Measurements from ENCODE around the gene URM1.

The URM1 gene

GRCh38 chr9:128344931-128345605 lies 26.1 kb upstream of the URM1 start:
- no peak overlapping the region for H3K27ac ChIP-seq (ENCODE audit: low read depth, low read length)
- no peak overlapping the region for H3K4me3 ChIP-seq (ENCODE audit: low read depth in 1 of 5, low read length in 5 of 5)
- no peaks in the 10 kb centered on the region for H3K9me3 ChIP-seq (ENCODE audit: control insufficient read depth in 5 of 5, low read length in 5 of 5)
- peaks cover 4 to 70% (median 61%) of the 10 kb centered on the region in 5 donors for H3K36me3 ChIP-seq (ENCODE audit: control insufficient read depth in 5 of 5, insufficient read depth in 5 of 5, low read length in 5 of 5)
- H3K27me3 ChIP-seq (ENCODE audit: control insufficient read depth in 5 of 5, insufficient read depth in 4 of 5, low read length in 5 of 5) = no peaks in the 10 kb centered on the region
- peaks cover 3 to 11% (median 10%) of the 10 kb centered on the region in 5 donors for H3K4me1 ChIP-seq (ENCODE audit: control insufficient read depth in 5 of 5, insufficient read depth in 5 of 5, low read length in 5 of 5)
- no peak overlapping the region for H3K9ac ChIP-seq (ENCODE audit: low read length in 5 of 5)

- H3K27me3 ChIP-seq (ENCODE audit: control insufficient read depth in 5 of 5, insufficient read depth in 4 of 5, low read length in 5 of 5) = no peaks in the 10 kb centered on the region
- no peaks in the 10 kb centered on the region for H3K4me1 ChIP-seq (ENCODE audit: control insufficient read depth in 5 of 5, insufficient read depth in 5 of 5, low read length in 5 of 5)
- no peaks in the 10 kb centered on the region for H3K9me3 ChIP-seq (ENCODE audit: control insufficient read depth in 5 of 5, low read length in 5 of 5)
- no peak overlapping the region for H3K4me3 ChIP-seq (ENCODE audit: low read depth in 1 of 5, low read length in 5 of 5)
- no peak overlapping the region for H3K27ac ChIP-seq (ENCODE audit: low read depth, low read length)
- H3K36me3 ChIP-seq (ENCODE audit: control insufficient read depth in 5 of 5, insufficient read depth in 5 of 5, low read length in 5 of 5) = peaks cover 4 to 75% (median 68%) of the 10 kb centered on the region in 5 donors
- no peak overlapping the region for H3K9ac ChIP-seq (ENCODE audit: low read length in 5 of 5)
Measured at GRCh38 chr9:128349125-128349524, 22.0 kb upstream of the URM1 start.

- Histone ChIP-seq H3K4me3 (ENCODE audit: low read depth in 1 of 5, low read length in 5 of 5) (no peak overlapping the region), H3K27ac (ENCODE audit: low read depth, low read length) (no peak overlapping the region), H3K27me3 (ENCODE audit: control insufficient read depth in 5 of 5, insufficient read depth in 4 of 5, low read length in 5 of 5) (no peaks in the 10 kb centered on the region), H3K4me1 (ENCODE audit: control insufficient read depth in 5 of 5, insufficient read depth in 5 of 5, low read length in 5 of 5) (no peaks in the 10 kb centered on the region), H3K9me3 (ENCODE audit: control insufficient read depth in 5 of 5, low read length in 5 of 5) (no peaks in the 10 kb centered on the region), H3K9ac (ENCODE audit: low read length in 5 of 5) (no peak overlapping the region), H3K36me3 (ENCODE audit: control insufficient read depth in 5 of 5, insufficient read depth in 5 of 5, low read length in 5 of 5) (peaks cover 4 to 72% (median 66%) of the 10 kb centered on the region in 5 donors)
Measured at GRCh38 chr9:128349772-128350171, 21.4 kb upstream of the URM1 start.

GRCh38 chr9:128355451-128355850 lies 15.7 kb upstream of the URM1 start:
- H3K4me1 ChIP-seq (ENCODE audit: control insufficient read depth in 5 of 5, insufficient read depth in 5 of 5, low read length in 5 of 5) = no peaks in the 10 kb centered on the region
- H3K27me3 ChIP-seq (ENCODE audit: control insufficient read depth in 5 of 5, insufficient read depth in 4 of 5, low read length in 5 of 5) = no peaks in the 10 kb centered on the region
- H3K9me3 ChIP-seq (ENCODE audit: control insufficient read depth in 5 of 5, low read length in 5 of 5) = no peaks in the 10 kb centered on the region
- H3K36me3 ChIP-seq (ENCODE audit: control insufficient read depth in 5 of 5, insufficient read depth in 5 of 5, low read length in 5 of 5) = peaks cover 0 to 54% (median 36%) of the 10 kb centered on the region in 5 donors
- H3K9ac ChIP-seq (ENCODE audit: low read length in 5 of 5) = no peak overlapping the region
- H3K27ac ChIP-seq (ENCODE audit: low read depth, low read length) = no peak overlapping the region
- H3K4me3 ChIP-seq (ENCODE audit: low read depth in 1 of 5, low read length in 5 of 5) = no peak overlapping the region

GRCh38 chr9:128358090-128358489 lies 13.1 kb upstream of the URM1 start:
- Histone ChIP-seq H3K36me3 (ENCODE audit: control insufficient read depth in 5 of 5, insufficient read depth in 5 of 5, low read length in 5 of 5) (peaks cover 0 to 45% (median 26%) of the 10 kb centered on the region in 5 donors), H3K27me3 (ENCODE audit: control insufficient read depth in 5 of 5, insufficient read depth in 4 of 5, low read length in 5 of 5) (no peaks in the 10 kb centered on the region), H3K9me3 (ENCODE audit: control insufficient read depth in 5 of 5, low read length in 5 of 5) (no peaks in the 10 kb centered on the region), H3K9ac (ENCODE audit: low read length in 5 of 5) (no peak overlapping the region), H3K27ac (ENCODE audit: low read depth, low read length) (no peak overlapping the region), H3K4me3 (ENCODE audit: low read depth in 1 of 5, low read length in 5 of 5) (no peak overlapping the region), H3K4me1 (ENCODE audit: control insufficient read depth in 5 of 5, insufficient read depth in 5 of 5, low read length in 5 of 5) (peaks cover 6 to 15% (median 11%) of the 10 kb centered on the region in 5 donors)

GRCh38 chr9:128358861-128359260 lies 12.3 kb upstream of the URM1 start:
- Histone ChIP-seq H3K9me3 (ENCODE audit: control insufficient read depth in 5 of 5, low read length in 5 of 5) (no peaks in the 10 kb centered on the region), H3K36me3 (ENCODE audit: control insufficient read depth in 5 of 5, insufficient read depth in 5 of 5, low read length in 5 of 5) (peaks cover 0 to 40% (median 22%) of the 10 kb centered on the region in 5 donors), H3K4me1 (ENCODE audit: control insufficient read depth in 5 of 5, insufficient read depth in 5 of 5, low read length in 5 of 5) (peaks cover 6 to 15% (median 11%) of the 10 kb centered on the region in 5 donors), H3K4me3 (ENCODE audit: low read depth in 1 of 5, low read length in 5 of 5) (no peak overlapping the region), H3K27me3 (ENCODE audit: control insufficient read depth in 5 of 5, insufficient read depth in 4 of 5, low read length in 5 of 5) (no peaks in the 10 kb centered on the region), H3K9ac (ENCODE audit: low read length in 5 of 5) (no peak overlapping the region), H3K27ac (ENCODE audit: low read depth, low read length) (no peak overlapping the region)

GRCh38 chr9:128360826-128361225 lies 10.3 kb upstream of the URM1 start:
- Histone ChIP-seq H3K9me3 (ENCODE audit: control insufficient read depth in 5 of 5, low read length in 5 of 5) (no peaks in the 10 kb centered on the region), H3K9ac (ENCODE audit: low read length in 5 of 5) (no peak overlapping the region), H3K27me3 (ENCODE audit: control insufficient read depth in 5 of 5, insufficient read depth in 4 of 5, low read length in 5 of 5) (peaks cover 0 to 8% (median 5%) of the 10 kb centered on the region in 5 donors), H3K4me3 (ENCODE audit: low read depth in 1 of 5, low read length in 5 of 5) (no peak overlapping the region), H3K27ac (ENCODE audit: low read depth, low read length) (no peak overlapping the region), H3K36me3 (ENCODE audit: control insufficient read depth in 5 of 5, insufficient read depth in 5 of 5, low read length in 5 of 5) (peaks cover 0 to 26% (median 10%) of the 10 kb centered on the region in 5 donors), H3K4me1 (ENCODE audit: control insufficient read depth in 5 of 5, insufficient read depth in 5 of 5, low read length in 5 of 5) (peaks cover 10 to 28% (median 22%) of the 10 kb centered on the region in 5 donors)

GRCh38 chr9:128361296-128361985 lies 9.7 kb upstream of the URM1 start:
- H3K9ac ChIP-seq (ENCODE audit: low read length in 5 of 5) = peak overlapping the region in 4 of 5 donors; percentile 31 to 76 (median 45)
- H3K27me3 ChIP-seq (ENCODE audit: control insufficient read depth in 5 of 5, insufficient read depth in 4 of 5, low read length in 5 of 5) = peaks cover 0 to 8% (median 5%) of the 10 kb centered on the region in 5 donors
- peak overlapping the region; percentile 46 for H3K27ac ChIP-seq (ENCODE audit: low read depth, low read length)
- peaks cover 0 to 20% (median 5%) of the 10 kb centered on the region in 5 donors for H3K36me3 ChIP-seq (ENCODE audit: control insufficient read depth in 5 of 5, insufficient read depth in 5 of 5, low read length in 5 of 5)
- peaks cover 10 to 28% (median 22%) of the 10 kb centered on the region in 5 donors for H3K4me1 ChIP-seq (ENCODE audit: control insufficient read depth in 5 of 5, insufficient read depth in 5 of 5, low read length in 5 of 5)
- peak overlapping the region in 4 of 5 donors; percentile 71 to 81 (median 74) for H3K4me3 ChIP-seq (ENCODE audit: low read depth in 1 of 5, low read length in 5 of 5)
- H3K9me3 ChIP-seq (ENCODE audit: control insufficient read depth in 5 of 5, low read length in 5 of 5) = no peaks in the 10 kb centered on the region

- H3K27me3 ChIP-seq (ENCODE audit: control insufficient read depth in 5 of 5, insufficient read depth in 4 of 5, low read length in 5 of 5) = peaks cover 0 to 8% (median 5%) of the 10 kb centered on the region in 5 donors
- H3K36me3 ChIP-seq (ENCODE audit: control insufficient read depth in 5 of 5, insufficient read depth in 5 of 5, low read length in 5 of 5) = peaks cover 0 to 19% (median 5%) of the 10 kb centered on the region in 5 donors
- H3K9me3 ChIP-seq (ENCODE audit: control insufficient read depth in 5 of 5, low read length in 5 of 5) = no peaks in the 10 kb centered on the region
- H3K9ac ChIP-seq (ENCODE audit: low read length in 5 of 5) = peak overlapping the region; percentile 31 to 84 (median 47)
- H3K4me1 ChIP-seq (ENCODE audit: control insufficient read depth in 5 of 5, insufficient read depth in 5 of 5, low read length in 5 of 5) = peaks cover 10 to 28% (median 22%) of the 10 kb centered on the region in 5 donors
- H3K4me3 ChIP-seq (ENCODE audit: low read depth in 1 of 5, low read length in 5 of 5) = peak overlapping the region; percentile 71 to 81 (median 74)
- peak overlapping the region; percentile 46 for H3K27ac ChIP-seq (ENCODE audit: low read depth, low read length)
Measured at GRCh38 chr9:128361986-128362646, 9.1 kb upstream of the URM1 start.
